HG03064 (cell line): ENCODE data around the gene KPNA1.

Experiments
- ATAC-seq: cut with Tn5 transposase; IDR thresholded peaks from one replicate; pipeline ENCODE4 v1.9.1; 2021; ENCODE audit warnings: low read depth; ENCODE audit not compliant: unreplicated experiment

KPNA1 gene

GRCh38 chr3:122421101-122421500, 93.6 kb downstream of the KPNA1 start:
- ATAC-seq, result no peak

GRCh38 chr3:122416966-122417365, 97.8 kb downstream of the KPNA1 start:
- no peak for ATAC-seq

- ATAC-seq, result peak; percentile 85
These were observed 98.7 kb downstream of the KPNA1 start, which contains the start of gene WDR5B for GRCh38 chr3:122415762-122416654. Gene WDR5B, minus strand, starts transcription at chr3:122416062. Its CDS starts 534 bp downstream, at chr3:122415528.

GRCh38 chr3:122415104-122415744, 99.5 kb downstream of the KPNA1 start:
- ATAC-seq, result peak; percentile 40

- no peak for ATAC-seq
These were observed 100.3 kb downstream of the KPNA1 start for GRCh38 chr3:122414391-122414790.

GRCh38 chr3:122410639-122411038, 104.1 kb downstream of the KPNA1 start:
- no peak for ATAC-seq

GRCh38 chr3:122410111-122410510, 104.6 kb downstream of the KPNA1 start:
- ATAC-seq, result no peak

GRCh38 chr3:122409446-122409845, 105.3 kb downstream of the KPNA1 start:
- no peak for ATAC-seq

GRCh38 chr3:122407946-122408345, 106.8 kb downstream of the KPNA1 start:
- ATAC-seq, result no peak

- ATAC-seq, result no peak
These were observed 108.5 kb downstream of the KPNA1 start for GRCh38 chr3:122406198-122406597.

GRCh38 chr3:122405015-122405414, 109.7 kb downstream of the KPNA1 start:
- ATAC-seq, result no peak

- no peak for ATAC-seq
These were observed 111.2 kb downstream of the KPNA1 start for GRCh38 chr3:122403489-122403888.

- ATAC-seq, result no peak
These were observed 115.8 kb downstream of the KPNA1 start for GRCh38 chr3:122398920-122399319.

- ATAC-seq, result no peak
These were observed 117.5 kb downstream of the KPNA1 start for GRCh38 chr3:122397201-122397600.

GRCh38 chr3:122396511-122396910, 118.2 kb downstream of the KPNA1 start:
- no peak for ATAC-seq

GRCh38 chr3:122395582-122395981, 119.2 kb downstream of the KPNA1 start:
- ATAC-seq, result no peak

- no peak for ATAC-seq
These were observed 120.6 kb downstream of the KPNA1 start for GRCh38 chr3:122394173-122394572.

GRCh38 chr3:122392868-122393844, 121.6 kb downstream of the KPNA1 start:
- no peak for ATAC-seq

- ATAC-seq, result no peak
These were observed 122.9 kb downstream of the KPNA1 start for GRCh38 chr3:122391681-122392446.

- no peak for ATAC-seq
These were observed 124.1 kb downstream of the KPNA1 start for GRCh38 chr3:122390665-122391064.
